GM19324 (cell line): ENCODE measurements around the gene CCDC116.
"Not testable (repeated sequence)": the region's sequence is repeated elsewhere in the genome, so short reads cannot be mapped to it uniquely, and the experiment has no call there.

Experiments
- ATAC-seq: cut with Tn5 transposase; IDR thresholded peaks from one replicate; pipeline ENCODE4 v1.9.1; 2021; ENCODE audit warnings: mild to moderate bottlenecking, moderate library complexity; ENCODE audit not compliant: unreplicated experiment, low FRiP score

CCDC116 gene, protein sequence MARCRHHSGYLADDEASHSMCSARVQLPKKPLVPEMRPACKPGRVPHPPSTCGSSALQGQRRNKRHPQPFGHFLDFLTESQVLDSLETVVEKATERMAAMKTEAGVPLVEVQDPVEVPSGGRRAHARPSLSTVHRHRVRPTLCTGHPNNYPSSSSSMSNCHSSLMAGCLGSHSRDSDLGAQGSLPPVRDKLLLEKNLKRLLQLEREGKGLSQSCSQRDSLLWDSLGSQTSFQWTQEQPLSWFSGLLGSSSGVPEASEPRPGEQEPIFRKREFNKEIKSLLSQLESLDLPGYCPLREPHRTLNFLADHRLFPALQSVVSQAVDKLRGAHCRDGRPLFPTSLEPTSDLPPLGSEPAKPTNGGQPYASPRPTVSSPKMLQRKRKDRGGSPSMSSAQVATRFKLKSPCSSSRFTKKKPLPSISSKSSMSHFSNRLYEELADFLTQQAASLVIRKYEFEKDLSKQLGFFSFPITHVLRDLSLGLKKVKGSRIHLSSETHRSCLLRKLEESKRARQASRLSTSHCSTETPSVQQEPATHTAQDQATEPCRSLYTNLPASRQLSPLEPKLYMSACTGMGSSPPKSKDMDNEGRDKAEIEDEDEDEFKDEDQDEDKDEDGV

DNA sequence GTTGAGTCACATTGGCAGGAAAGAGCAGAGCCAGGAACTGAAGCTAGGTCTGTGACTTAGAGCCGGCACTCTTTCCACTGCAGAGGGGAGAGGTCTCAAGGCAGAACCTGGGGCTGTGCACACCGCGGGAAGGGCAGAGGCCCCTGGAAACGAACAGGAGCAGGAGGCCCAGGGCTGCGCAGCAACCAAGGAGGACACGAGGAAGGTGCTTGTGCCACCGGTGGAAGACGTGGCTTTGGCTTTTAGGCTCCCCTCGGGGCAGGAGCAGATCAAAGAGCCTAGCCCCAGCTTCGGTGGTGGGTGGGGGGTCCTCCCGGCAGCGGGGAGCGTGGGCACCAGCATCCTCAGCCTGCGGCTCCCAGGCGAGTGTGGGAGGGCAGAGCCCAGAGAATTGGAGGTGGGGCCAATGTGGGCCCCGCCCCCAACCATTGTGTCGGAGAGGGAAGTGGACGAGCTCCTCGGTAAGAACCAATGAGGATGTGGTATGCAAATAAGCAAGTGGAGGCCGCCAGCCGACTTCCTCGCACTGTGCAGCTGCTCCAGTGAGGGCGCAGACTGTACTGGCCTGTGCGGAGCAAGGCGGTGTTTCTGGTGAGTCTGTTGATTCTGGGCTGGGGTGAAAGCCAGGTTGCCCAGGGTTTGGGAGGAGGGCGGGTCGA, at the start of gene CCDC116:
Gene CCDC116, plus strand, starts transcription at position 524 of the 659 bp plus-strand sequence. CDS start 422 bp downstream, outside the sequence.
- ATAC-seq = no peak

DNA sequence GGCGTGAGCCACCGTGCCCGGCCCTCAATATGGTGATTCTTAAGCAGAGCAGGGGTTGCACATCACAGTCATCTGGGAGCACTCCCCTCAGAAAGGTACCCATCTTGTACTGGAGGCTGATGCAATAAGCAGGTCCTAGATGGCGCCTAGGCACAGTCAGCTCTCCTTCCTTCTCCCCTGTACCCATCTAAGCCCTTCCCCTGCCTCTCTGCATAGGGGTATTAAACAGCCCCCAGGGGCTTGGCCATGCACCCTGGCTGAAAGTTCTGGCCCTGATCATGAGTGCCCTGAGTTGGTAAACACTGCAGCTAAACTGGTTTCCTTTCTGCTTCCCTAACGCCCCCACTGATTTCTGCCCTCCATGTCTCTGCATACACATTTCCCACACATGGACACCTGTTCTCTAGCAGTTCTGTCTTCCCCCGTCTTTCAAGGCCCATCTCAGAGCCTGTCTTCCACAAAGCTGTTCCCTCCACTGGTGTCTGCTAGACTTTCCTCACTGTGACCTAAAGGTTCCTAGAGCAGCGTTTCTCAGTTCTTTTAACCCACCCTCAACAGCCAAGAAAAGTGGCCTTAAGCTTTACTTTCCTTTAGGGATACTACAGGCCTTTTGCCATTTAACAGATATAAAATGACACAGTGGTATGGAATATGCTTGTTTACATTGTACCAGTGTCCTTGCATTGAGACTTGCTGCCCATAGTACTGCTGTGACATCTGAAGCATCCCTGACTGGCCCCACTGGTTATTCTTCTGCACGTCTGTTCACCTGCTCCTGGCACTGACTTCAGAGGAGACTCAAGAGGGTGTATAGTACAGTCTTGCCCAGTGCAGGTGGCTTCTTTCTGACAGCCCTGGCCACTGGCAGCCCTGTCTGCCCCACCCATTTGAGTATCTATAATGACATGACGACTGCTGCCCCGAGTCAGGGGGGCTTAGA, 49.5 kb upstream of the CCDC116 start:
- ATAC-seq = no peak

GRCh38 chr22:21585389-21585788, 47.2 kb upstream of the CCDC116 start:
- no peak for ATAC-seq

DNA sequence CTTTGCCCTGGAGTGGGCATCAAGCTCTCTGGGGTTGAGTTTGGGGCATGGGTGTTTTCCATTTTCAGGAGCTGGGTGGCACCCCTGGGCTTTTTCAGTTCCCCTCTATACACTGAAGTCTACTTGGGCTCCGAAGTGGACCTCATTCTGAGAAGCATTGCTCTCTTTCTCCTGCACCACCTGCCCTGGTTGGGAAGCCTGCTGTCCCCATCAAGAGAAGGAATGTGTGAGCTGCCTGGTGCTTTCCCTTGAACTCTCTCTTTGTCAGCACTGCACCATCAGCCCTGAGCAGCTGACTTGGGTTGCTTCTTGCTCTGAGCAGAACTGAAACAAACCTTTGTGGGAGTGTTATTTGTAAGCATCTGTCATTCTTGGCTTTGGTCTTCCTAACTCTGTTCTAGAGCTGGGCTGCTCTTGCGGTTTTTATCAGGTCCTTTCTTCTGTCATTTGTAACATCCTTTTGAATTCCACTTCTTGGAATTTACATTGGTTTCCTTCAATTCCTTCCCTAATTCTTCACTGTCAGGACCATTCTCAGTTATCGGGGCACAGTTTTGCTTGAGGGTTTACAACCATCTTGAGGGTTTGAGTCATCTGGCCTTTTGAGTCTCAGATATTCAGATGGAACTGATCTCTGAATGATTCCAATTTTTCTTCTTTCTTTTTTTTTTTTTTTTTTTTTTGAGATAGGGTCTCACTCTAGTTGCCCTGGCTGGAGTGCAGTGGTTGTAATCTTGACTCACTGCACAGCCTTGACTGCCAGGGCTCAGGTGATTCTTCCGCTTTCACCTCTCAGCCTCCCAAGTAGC, 44.6 kb upstream of the CCDC116 start:
- ATAC-seq = peak; percentile 66

DNA sequence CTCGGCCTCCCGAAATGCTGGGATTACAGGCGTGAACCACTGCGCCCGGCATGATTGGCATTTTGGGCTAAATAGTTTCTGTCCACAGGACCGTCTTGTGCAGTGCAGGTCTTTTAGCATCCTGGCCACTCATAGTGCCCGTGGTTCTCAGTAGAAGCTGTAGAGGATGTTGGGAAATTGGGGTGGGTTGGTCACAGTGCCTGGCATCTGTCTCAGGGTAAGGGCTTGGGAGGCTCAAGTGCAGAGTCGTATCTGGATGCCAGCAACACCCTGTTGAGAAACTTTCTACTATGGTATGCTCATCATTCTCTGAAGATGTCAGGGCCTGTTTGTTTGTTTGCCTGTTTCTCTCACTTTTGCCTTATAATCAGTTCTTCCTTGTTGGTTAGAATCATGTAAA, 43.2 kb upstream of the CCDC116 start:
- ATAC-seq = no peak

DNA sequence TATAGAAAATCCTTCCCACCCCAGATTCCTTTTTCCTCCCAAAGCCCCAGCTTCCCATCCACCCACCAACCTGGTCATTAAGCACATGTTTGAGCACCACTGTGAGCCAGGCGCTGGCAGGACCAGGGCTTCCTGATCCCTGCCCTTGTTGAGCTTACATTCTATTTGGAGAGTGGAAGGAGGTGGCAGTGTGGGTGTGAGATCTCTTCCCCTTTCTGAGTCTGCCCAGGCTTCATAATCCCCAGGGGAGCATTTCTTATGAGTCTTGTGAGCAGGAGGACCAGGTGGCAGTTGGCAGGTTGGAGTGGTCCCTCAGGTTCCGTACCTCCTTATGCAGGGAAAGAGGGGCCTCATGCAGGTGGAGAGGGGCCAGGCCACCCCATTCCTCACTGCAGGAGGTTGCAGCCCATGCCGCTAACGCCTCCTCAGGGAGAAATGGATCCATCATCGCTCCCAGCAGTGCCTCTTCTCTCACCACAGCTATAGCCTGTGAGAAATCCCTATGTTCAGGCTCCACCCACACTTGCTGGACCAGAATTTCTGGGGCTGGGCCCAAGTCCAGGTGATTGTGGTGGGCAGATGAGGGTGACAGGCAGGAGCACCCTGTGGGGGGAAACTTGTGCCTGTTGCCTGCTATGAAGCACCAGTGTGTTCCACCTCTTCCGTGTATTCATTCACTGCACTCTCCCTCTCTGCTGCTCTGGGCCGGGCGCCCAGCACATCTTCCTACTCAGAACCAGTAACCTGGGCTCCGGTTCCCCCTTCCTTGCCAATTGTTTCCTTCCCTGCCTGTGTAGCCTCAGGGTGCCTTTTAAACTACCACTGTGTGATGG, 41.5 kb upstream of the CCDC116 start:
- no peak for ATAC-seq

GRCh38 chr22:21591695-21592094, 40.9 kb upstream of the CCDC116 start:
- no peak for ATAC-seq

- ATAC-seq = no peak
Measured at GRCh38 chr22:21592422-21592821, 40.1 kb upstream of the CCDC116 start.

DNA sequence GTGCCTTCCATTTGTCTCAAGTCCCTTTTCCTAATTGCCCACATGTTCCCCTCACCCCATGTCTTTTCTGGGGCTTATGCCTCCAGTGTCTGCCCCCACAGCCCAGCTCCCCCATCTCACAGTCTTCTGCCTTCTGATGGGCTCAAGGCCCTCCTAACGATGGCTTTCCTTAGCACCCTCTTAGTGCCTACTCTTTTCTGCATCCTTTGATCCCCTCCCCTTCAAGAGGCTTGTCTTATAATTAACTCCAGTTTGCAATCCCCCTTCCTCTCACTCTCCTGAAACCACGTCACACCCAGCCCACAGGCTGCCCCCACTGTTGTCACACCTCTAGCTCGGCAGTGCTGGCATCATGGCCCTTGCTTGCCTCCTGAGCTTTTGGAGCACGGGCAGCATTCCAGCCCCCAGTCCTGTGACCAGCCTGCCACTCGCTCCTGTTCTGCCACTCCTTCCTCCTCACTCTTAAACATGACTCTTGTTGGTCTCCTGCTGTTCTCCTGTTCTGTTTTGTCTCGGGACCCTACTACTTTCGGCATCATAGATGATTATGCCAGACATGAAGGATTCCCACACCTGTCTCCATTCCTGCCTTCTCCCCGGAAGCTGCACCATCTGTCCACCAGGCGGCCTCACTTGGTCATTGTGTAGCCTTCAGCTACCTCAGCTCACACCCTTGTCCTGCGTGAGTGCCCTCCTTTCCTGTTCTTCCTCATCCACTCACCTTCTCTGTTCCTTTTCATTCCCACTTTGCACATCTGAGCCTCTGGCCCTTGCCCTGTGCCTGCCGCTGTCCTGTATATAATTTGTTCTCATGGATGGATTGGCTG, 38.9 kb upstream of the CCDC116 start:
- no peak for ATAC-seq

DNA sequence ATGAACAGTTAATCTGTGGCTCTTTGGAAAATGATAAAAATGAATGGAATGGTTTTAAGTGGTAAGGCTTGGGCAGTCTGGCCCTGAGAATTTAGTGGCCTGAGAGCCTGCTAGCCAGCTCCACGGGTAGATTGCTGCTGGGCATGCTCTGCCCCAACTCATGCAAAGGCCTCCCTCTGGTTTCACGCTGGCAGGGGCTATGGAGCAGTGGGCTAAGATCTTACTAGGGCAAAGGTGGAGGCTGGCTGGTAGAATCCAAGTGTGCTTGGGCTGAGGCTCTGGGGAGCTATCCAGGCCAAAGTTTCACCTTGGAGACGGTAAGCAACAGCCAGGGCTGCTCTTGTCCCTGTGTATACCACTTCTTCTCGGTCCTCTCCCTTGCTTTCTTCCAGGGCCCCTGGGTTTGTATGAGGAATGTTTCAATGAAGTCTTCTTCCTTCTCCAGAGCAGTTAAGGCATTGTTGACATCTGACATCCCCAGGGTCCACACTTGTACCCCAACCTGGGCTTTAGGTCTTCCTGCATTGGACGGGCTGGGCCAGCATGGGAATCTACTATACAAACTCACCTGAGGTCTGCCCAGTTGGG, 37.6 kb upstream of the CCDC116 start:
- ATAC-seq = no peak

DNA sequence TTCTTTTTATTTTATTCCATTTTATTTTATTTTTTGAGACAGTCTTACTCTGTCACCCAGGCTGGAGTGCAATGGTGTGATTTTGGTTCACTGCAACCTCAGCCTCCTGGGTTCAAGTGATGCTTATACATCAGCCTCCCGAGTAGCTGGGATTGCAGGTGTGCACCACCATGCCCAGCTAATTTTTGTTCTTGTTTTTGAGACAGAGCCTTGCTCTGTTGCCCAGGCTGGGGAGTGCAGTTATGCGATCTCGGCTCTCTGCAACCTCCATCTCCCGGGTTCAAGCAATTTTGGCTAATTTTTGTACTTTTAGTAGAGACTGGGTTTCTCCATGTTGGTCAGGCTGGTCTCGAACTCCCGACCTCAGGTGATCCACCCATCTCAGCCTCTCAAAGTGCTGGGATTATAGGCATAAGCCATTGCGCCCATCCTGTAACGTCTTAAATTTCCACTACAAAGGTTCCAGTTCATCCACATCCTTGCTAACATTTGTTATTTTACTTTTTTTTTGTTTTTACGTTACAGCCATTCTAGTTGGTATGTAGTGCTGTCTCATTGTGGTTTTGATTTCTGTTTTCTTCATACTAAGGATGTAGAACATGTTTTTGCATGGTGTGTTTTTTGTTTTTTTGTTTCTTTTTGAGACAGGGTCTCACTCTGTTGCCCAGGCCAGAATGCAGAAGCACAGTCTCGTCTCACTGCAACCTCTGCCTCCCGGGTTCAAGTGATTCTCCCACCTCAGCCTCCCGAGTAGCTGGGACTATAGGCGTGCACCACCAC, 36.0 kb upstream of the CCDC116 start:
- not testable (repeated sequence) for ATAC-seq

DNA sequence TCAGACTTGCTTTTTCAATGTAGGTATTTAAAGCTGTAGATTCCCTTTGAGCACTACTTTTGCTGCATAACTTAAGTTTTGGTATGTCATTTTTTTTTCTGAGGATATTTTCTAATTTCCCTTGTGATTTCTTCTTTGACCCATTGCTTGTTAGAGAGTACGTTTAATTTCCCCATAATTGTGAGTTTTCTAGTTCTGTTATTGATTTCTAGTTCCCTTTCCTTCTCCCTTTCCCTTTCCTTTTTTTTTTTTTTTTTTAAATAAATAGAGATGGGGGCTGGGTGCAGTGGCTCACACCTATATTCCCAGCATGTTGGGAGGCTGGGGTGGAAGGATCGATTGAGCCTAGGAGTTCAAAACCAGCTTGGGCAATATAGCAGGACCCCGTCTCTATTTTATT, 34.3 kb upstream of the CCDC116 start:
- no peak for ATAC-seq

DNA sequence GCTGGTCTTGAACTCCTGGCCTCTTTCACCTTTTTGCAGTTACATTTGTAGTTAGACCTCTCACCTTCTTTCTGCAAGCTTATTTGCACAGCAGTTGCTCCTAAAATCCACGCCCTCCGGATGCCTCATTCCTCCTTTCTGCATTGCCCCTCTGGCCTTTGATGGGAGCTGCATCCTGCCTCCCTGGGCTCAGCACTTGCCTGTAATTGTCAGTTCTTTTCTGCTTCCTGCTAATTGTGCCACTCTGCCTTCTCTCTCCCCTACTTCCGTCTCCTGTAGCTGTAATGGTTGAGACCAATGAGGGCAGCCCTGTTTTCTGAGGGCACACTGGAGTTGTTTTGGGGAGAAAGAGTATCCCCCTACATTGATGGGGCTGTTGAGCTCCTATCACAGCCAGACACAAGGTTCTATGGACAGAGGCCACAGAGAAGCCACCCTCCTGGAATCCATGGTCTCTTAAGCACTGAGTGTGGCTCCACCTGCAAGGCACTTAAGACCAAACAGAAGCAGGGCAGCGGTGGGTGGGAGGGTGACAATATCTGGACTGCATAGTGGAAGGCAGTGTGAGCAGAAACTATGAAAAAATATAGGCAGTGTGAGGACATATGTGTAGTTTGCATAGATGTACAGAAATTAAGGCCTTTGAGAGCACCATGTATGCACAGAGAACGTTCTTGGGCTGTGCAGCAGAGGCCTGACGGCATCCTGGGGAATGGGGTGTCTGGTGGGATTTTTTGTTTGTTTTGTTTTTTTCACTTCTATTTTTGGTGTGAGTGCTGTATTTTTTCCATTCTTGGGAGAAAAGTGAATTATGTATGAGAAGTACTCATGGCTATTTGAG, 33.3 kb upstream of the CCDC116 start:
- ATAC-seq = no peak

- no peak for ATAC-seq
Measured at GRCh38 chr22:21602579-21602978, 30.0 kb upstream of the CCDC116 start.

- ATAC-seq = no peak
Measured at GRCh38 chr22:21603973-21604372, 28.6 kb upstream of the CCDC116 start.
